Measurements from ENCODE around the gene ANKS1A. TPM values are rescaled to one million over a fixed set of nuclear protein-coding genes. Genes with fewer than 3 reads are reported as not detected.

The ANKS1A gene
- total RNA-seq, 1 experiment from 2014 or later = 14.0 TPM

GRCh38 chr6:35058865-35059522, 169.9 kb downstream of the ANKS1A start:
- TF ChIP-seq, protein P1, sequence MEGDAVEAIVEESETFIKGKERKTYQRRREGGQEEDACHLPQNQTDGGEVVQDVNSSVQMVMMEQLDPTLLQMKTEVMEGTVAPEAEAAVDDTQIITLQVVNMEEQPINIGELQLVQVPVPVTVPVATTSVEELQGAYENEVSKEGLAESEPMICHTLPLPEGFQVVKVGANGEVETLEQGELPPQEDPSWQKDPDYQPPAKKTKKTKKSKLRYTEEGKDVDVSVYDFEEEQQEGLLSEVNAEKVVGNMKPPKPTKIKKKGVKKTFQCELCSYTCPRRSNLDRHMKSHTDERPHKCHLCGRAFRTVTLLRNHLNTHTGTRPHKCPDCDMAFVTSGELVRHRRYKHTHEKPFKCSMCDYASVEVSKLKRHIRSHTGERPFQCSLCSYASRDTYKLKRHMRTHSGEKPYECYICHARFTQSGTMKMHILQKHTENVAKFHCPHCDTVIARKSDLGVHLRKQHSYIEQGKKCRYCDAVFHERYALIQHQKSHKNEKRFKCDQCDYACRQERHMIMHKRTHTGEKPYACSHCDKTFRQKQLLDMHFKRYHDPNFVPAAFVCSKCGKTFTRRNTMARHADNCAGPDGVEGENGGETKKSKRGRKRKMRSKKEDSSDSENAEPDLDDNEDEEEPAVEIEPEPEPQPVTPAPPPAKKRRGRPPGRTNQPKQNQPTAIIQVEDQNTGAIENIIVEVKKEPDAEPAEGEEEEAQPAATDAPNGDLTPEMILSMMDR (IDR thresholded peaks at IDR 0.05; ENCODE audit: unreplicated experiment) = no peak
- DNase-seq (ENCODE audit: unreplicated experiment) = no peak
- ChIA-PET CTCF (interaction anchor here (1.1 kb wide), 1 partner anchor 181 kb away, joined by 4 read pairs; no protein-coding TSS in a partner anchor), POLR2A (no interaction called here)
- intact Hi-C loops (cut with micrococcal nuclease) = no loop called here
- no TSS peak for BruUV-seq (replicated peaks)
- Mint-ChIP-seq H3K27me3 (ENCODE audit: insufficient read depth, unreplicated experiment) (no peaks in the 10 kb centered on the region), H3K36me3 (ENCODE audit: insufficient read depth, unreplicated experiment) (peaks cover 6% of the 10 kb centered on the region), H3K4me1 (ENCODE audit: insufficient read depth, unreplicated experiment) (no peaks in the 10 kb centered on the region), H3K4me3 (ENCODE audit: unreplicated experiment) (no peak overlapping the region), H3K27ac (ENCODE audit: low read depth, unreplicated experiment) (no peak overlapping the region), H3K9me3 (ENCODE audit: unreplicated experiment) (no peaks in the 10 kb centered on the region)

- CTCF ChIA-PET = interaction anchor here (0.6 to 1.1 kb wide), 3 partner anchors 10 to 181 kb away, joined by 3 to 4 read pairs (median 3); no protein-coding TSS in a partner anchor
- DNase-seq (ENCODE audit: unreplicated experiment) = no peak
- TF ChIP-seq, protein P1 (IDR thresholded peaks at IDR 0.05; ENCODE audit: unreplicated experiment) = no peak
- POLR2A ChIA-PET = no interaction called here
- Mint-ChIP-seq H3K4me3 (ENCODE audit: unreplicated experiment) (no peak overlapping the region), H3K9me3 (ENCODE audit: unreplicated experiment) (no peaks in the 10 kb centered on the region), H3K4me1 (ENCODE audit: insufficient read depth, unreplicated experiment) (no peaks in the 10 kb centered on the region), H3K27ac (ENCODE audit: low read depth, unreplicated experiment) (no peak overlapping the region), H3K36me3 (ENCODE audit: insufficient read depth, unreplicated experiment) (peaks cover 5% of the 10 kb centered on the region), H3K27me3 (ENCODE audit: insufficient read depth, unreplicated experiment) (no peaks in the 10 kb centered on the region)
- no TSS peak for BruUV-seq (replicated peaks)
- intact Hi-C loops (cut with micrococcal nuclease) = no loop called here
Observed at GRCh38 chr6:35059596-35060345, 170.7 kb downstream of the ANKS1A start.

DNA sequence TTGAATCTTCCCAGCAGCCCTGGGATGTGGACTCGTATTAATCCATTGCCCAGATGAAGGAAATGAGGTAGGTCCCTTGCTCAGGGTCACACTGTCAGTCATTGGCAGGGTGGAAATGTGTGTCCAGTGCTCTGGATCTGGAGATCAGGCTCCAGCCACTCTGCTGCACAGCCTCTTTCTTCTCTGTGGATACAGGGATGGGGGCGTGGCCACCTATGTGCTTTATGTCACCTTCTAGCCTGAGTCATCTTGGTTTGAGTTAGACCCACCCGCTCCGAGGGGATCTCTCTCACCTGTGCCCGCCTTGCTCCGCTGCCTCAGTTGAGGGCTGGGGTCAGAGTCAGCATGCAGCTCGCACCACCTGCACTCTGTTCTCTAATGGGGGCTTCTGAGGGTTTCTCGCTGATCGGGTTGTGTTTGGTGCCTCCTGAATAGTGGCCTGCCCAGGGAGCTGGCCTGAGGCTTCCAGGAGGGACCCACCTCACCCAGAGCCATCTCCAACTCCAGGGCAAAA, 172.1 kb downstream of the ANKS1A start:
- H3K4me1 Mint-ChIP-seq (ENCODE audit: insufficient read depth, unreplicated experiment) = no peaks in the 10 kb centered on the region
- TF ChIP-seq, protein P1 (IDR thresholded peaks at IDR 0.05; ENCODE audit: unreplicated experiment) = no peak
- ChIA-PET CTCF (no interaction called here), POLR2A (interaction anchor here (0.5 kb wide), 1 partner anchor 172 kb away, joined by 3 read pairs; the partner anchor contains the start of gene ANKS1A)
- BruUV-seq (replicated peaks) = no TSS peak
- H3K27me3 Mint-ChIP-seq (ENCODE audit: insufficient read depth, unreplicated experiment) = no peaks in the 10 kb centered on the region
- H3K9me3 Mint-ChIP-seq (ENCODE audit: unreplicated experiment) = no peaks in the 10 kb centered on the region
- DNase-seq (ENCODE audit: unreplicated experiment) = no peak
- intact Hi-C loops (cut with micrococcal nuclease) = no loop called here
- no peak overlapping the region for H3K27ac Mint-ChIP-seq (ENCODE audit: low read depth, unreplicated experiment)
- no peak overlapping the region for H3K4me3 Mint-ChIP-seq (ENCODE audit: unreplicated experiment)
- no peaks in the 10 kb centered on the region for H3K36me3 Mint-ChIP-seq (ENCODE audit: insufficient read depth, unreplicated experiment)

GRCh38 chr6:35061651-35062410, 172.8 kb downstream of the ANKS1A start:
- Mint-ChIP-seq H3K27ac (ENCODE audit: low read depth, unreplicated experiment) (no peak overlapping the region), H3K4me3 (ENCODE audit: unreplicated experiment) (no peak overlapping the region), H3K27me3 (ENCODE audit: insufficient read depth, unreplicated experiment) (no peaks in the 10 kb centered on the region), H3K9me3 (ENCODE audit: unreplicated experiment) (no peaks in the 10 kb centered on the region), H3K4me1 (ENCODE audit: insufficient read depth, unreplicated experiment) (no peaks in the 10 kb centered on the region), H3K36me3 (ENCODE audit: insufficient read depth, unreplicated experiment) (no peaks in the 10 kb centered on the region)
- ChIA-PET POLR2A (interaction anchor here (0.6 kb wide), 1 partner anchor 46 kb away, joined by 3 read pairs; no protein-coding TSS in a partner anchor), CTCF (no interaction called here)
- TF ChIP-seq, protein P1 (IDR thresholded peaks at IDR 0.05; ENCODE audit: unreplicated experiment) = no peak
- no peak for DNase-seq (ENCODE audit: unreplicated experiment)
- intact Hi-C loops (cut with micrococcal nuclease) = no loop called here
- no TSS peak for BruUV-seq (replicated peaks)

Measured in MCF 10A (cell line).